HG03565 (cell line): Measurements from ENCODE around the gene CPA1.

Source experiments
- ATAC-seq: cut with Tn5 transposase; IDR thresholded peaks from one replicate; pipeline ENCODE4 v1.9.1; 2021; ENCODE audit warnings: mild to moderate bottlenecking, moderate library complexity; ENCODE audit not compliant: unreplicated experiment

Gene CPA1

DNA sequence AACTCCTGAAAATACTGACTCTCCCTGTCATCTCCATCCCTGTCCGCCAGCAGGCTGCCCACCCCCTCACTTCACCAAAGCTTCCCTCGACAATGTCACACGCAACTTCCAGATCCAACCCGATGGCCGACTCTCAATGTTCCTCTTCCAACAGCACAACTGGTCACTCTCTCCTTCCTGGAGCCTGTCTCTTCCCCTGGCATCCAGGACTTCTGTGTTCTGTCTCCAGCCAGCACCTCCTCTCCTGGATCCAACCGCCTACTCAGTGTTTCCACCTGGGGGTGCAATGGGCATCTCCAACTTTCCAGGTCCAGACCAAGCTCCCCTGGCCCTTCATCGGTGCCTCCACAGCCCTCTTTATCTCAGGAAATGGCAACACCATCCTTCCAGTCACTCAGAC lies 27.1 kb upstream of the CPA1 start:
- no peak for ATAC-seq

DNA sequence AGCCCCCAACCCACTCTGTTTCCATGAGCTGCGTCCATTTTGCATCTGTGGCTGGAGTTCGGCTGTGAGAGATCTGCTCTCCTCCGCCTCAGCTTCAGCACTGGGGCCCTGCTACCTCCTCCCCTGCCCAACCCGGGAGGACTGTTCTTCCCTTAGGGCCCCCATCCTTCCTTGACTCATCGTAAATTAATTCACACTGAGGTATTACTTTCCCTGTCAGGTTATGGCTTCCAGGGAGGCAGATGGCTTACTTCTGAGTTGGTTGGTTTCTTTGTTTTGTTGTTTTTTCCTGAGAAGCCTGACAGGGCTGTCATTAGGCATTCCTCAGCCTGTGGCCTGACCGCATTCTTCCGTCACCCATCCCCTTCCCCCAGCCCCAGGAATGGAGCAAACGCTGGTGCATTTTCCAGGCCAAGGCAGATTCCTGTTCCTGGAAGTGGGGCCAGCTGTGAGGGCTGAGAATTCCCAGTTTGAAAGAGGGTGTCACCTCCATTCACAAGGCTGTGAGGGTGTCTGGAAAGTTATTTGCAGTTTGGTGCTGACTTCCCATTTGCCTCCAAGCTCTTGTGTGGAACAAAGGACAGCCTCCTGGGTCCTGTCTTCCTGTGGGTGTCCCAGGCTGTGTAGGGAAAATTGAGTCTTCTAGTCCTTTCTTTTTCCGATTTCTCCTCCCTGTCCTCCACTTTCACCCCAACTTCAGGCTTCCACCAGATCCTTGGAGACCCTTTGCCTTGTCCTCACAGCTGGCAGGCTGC lies 24.0 kb upstream of the CPA1 start:
- ATAC-seq, result no peak

DNA sequence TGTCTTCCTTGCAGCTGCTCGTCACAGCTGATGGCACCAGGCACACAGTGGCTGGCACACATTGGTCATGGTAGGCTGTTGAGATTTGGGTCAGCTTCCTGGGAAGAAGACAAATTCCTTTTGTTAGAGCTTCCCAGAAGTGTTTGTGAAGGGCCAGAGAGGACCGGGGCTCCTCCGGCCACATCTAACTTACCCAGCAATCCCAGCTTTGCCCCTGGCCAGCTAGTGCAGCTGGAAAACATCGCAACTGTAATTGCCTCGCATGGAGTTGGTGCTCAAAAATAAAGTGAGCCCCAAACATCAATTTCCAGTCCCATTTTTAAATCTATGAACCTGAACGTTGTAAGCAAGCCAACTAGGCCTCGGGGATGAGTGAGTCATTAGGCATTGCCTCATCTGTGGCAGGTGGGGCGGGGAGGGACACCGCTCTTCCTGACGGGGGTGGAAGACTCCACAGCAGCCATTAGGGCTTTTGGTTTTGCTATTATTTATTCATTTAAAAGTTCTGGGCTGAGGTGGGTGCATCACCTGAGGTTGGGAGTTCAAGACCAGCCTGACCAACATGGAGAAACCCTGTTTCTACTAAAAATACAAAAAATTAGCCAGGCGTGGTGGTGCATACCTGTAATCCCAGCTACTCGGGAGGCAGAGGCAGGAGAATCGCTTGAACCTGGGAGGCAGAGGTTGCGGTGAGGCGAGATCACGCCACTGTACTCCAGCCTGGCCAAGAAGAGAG lies 23.2 kb upstream of the CPA1 start:
- ATAC-seq, result no peak

DNA sequence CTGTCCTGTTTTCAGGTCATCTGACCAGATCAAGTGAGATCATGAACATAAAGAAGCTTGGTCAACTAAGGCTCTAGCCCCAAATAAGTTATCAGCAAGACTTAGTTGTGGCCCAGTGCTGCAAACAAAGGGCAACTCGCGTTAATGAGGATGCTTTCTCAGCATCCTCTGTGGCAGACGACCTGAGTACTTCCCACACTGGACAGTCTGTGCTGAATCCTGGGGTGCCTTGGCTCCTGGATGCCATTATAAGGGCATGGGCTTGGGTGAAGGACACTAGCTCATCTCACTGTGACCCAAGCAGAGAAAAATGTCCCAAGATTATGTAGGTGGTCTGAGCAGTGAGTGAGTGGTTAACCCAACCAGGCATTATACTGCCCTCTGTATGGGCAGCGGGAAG lies 21.8 kb upstream of the CPA1 start:
- no peak for ATAC-seq

DNA sequence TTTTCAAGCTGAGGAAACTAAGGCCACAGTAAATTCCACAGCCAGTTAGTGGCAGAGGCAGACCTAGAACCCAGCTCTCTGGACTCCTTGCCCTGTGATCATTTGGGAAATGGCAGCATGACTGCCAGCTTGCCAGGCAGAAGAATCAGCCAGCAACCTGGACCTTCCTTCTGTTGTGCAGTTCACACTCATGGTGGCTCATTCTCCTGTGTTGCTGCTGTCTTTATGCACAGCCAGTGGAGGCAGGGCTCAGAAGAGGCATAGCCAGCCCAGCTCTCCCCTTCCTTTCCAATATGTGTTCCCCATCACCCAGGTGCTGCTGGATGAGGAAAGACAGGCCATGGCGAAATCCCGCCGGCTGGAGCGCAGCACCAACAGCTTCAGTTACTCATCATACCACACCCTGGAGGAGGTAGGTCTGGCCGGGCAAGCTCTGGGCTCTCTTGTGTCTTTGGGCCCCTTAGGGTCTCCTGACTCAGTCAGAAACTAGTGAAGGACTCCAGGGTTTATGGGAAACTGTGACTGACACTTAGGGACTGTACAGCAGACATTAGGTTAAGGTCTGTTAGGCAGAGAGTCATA lies 20.9 kb upstream of the CPA1 start:
- no peak for ATAC-seq

DNA sequence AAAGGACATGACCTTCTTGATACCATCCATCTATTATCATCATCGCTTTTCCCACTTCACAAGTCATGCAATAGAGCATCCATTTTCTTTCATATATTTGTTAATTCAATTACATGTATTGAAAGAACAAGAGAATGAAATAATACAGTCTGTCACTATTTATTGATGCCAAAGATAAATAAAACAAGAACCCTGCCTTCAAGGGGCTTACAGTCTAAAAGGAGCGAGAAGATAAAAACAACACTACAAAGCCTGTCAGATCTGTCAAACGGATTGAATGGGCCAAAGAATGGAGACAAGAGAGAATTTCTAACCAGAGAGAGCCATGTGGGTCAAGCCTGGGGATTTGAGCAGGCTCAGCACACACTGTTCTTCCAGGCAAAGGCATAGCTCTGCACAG lies 19.8 kb upstream of the CPA1 start:
- no peak for ATAC-seq

DNA sequence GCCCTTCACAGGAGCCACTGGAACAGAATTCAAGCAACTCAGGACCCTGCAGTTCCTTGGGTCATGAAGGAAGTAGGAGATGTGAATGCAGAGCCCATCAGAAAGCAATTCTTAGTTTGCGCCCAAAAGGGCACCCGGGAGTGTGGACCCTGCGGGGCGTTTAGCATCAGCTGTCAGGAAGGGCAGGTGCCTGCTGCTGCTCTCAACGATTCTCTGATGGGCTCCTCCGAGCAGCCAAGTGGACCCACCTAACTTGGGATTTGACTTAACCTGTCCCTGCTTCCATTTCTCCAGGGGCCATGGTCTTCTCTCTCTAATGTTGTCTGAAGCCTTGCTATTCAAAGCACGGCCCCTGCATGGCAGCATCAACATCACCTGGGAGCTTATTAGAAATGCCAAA lies 18.6 kb upstream of the CPA1 start:
- ATAC-seq, result no peak

DNA sequence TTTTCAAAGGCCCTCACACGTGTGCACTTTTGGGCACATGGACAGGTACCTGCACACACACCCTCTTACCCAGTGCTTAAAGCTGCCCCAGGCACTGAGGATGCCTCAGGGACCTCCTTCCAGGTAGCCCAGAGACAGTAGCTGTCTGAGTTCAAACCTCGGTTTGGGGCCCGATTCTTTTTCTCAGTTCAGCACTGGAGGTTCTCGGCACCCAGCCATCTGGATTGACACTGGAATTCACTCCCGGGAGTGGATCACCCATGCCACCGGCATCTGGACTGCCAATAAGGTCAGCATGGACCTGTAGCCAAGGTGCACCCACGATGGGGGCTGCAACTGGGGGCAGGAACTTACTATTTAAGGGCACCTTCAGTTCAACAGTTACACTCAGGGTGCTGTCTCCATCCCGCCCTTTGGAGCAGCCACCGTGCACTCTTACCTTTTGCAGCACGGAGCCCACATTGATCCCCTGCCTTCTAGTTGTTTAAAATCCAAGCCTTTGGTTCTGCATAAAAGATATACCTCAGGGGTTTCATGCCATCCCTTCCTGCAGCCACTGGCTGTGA lies 18.0 kb upstream of the CPA1 start:
- no peak for ATAC-seq

DNA sequence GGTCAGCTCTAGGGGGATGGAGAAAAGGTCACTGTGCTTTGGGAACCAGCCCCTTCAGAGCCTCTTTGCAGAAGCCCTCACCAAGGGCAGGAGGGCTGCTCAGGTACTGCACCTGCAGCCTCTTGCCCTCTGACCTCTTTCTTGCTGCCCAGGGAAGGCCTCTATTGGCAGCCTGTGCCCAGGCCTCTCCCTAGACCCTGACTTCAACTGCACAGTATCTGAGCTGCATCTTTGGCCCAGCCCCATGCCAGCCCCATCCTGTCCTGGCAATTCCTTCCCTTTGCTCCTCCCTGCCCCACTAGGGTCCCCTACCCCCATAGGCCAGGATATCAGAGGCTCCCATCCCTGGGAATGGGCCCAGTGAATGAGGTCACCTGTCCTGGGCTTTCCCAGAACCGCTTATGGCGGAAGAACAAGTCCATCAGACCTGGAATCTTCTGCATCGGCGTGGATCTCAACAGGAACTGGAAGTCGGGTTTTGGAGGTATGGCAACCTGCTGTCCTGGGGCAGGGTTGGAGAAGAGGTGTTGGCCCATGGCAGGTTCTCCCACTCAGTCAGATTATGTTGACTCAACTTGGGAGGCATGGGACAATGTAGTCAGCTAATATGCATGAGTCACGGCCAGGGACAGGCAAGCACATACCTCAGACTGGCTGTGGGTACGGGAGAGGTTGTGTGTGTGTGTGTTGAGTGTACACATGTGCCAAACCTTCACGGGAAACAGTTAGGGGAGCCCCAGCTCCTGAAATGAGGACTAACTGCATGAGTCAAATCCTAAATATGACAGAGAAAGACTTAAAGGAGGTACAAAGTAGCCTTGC lies 17.1 kb upstream of the CPA1 start:
- no peak for ATAC-seq

DNA sequence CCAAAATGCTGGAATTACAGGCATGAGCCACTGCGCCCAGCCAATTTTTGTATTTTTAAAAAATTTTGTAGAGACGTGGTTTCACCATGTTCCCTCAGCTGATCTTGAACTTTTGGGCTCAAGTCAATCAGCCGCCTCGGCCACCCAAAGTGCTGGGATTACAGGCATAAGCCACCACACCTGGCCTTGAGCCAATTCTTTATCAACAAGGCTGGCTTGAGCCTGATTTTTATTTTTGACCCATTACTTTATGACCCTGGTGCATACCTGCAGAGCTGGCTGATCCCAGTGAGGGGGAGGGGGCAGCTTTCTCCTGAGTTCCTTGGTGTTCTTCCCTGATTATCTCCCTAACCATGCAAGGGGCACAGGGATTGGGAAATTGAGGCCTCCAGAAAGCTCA lies 15.8 kb upstream of the CPA1 start:
- ATAC-seq, result no peak

DNA sequence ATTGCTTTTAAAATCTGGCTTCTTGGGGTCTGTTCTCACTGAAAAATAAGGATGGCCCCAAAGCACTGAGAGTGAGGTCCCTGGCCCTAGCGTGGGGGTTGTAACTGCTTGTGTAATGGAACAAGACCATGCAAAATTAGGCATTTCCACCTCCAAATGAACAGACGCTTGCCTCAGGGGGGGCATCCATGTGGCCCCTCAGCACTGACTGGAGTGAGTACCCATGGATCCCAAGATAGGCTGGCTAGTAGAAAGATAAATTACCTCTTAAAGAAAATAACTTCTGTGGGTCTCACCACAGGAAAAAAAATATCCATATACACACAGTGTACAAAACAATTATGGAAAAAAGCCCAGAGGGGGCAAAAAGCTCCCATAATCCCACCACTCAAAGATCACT lies 15.2 kb upstream of the CPA1 start:
- ATAC-seq, result no peak

DNA sequence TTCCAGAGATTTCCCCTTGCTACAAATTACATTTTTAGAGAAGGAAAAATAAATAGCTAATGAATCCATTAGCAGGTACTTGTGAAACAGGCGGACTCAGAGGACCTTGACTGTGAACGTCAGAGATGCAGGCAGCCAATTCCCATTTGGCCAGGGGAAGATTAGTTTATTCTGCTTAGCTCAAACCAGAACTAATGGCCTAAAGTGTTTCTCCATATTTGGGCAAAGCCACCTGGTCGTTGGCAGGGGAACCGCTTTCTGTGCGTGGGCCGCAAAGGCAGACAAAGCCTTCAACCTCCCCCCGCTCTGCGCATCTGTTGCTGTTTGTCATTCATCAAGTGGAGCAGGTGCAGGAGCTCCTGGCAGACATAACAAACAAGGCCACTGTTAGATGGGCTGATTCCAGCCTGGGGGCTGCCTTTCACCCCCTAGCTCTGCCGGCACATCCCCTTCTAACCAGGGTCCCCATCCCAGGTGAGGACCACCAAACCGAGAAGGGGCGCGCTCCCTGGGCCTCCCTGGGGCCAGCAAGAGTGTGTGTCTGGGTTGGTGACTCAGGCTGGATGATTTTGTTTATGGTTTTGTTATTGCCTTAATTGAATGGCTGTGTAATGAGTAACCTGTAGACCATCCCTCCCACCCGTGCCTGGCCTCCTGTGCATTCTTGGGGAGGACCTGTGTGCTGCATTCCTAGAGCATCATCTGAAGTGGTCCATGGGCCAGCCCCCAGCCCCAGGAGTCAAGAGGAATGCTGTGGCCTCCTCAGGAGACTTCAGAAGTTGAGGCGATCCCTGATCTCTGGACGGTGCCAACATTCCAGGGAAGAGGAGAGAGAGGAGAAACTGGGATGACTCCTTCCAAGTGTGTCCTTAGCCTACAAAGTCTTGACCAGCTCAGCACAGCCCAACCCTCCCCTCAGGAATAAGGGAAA lies 14.5 kb upstream of the CPA1 start:
- ATAC-seq, result peak; percentile 42

DNA sequence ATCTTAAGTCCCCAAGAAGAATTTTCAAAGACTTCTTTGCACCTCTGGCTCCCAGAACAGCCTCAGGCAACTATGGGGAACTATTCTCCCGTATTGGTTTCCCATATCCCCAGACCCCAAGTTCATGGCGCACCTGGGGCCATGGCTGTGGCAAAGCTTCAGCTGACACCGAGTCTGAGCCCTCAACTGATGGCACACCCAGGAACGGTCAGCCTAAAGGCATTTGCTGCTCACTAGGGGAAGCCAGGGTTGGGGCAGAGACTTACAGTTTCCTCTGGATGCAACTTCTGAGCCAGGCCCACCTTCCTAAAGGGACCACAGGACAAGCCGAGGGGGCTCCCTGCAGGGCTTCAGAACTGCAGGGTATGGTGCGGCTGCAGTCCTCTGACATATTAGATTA lies 13.7 kb upstream of the CPA1 start:
- no peak for ATAC-seq

DNA sequence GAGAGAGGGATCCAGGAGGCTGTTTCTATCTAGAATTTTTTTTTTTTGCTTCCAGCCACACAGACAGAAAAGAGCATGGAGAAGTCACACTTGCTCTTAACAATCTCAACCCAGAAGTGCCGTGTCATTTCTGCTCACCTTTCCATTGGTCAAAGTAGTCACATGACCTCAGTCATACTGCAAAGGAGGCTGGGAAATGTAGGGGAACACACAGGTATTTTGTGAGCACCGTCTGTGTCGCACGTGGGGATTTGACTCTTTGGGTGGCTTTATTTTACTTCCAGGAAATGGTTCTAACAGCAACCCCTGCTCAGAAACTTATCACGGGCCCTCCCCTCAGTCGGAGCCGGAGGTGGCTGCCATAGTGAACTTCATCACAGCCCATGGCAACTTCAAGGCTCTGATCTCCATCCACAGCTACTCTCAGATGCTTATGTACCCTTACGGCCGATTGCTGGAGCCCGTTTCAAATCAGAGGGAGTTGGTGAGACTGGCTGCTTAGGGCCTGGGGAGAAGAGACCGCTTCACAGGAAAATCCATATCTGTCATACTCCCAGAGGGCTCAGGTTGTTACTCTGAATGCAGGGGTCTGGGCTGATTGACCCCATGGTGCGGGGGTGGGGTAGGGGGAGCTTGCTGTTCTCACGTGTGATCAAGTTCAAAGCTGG lies 13.1 kb upstream of the CPA1 start:
- ATAC-seq, result no peak

DNA sequence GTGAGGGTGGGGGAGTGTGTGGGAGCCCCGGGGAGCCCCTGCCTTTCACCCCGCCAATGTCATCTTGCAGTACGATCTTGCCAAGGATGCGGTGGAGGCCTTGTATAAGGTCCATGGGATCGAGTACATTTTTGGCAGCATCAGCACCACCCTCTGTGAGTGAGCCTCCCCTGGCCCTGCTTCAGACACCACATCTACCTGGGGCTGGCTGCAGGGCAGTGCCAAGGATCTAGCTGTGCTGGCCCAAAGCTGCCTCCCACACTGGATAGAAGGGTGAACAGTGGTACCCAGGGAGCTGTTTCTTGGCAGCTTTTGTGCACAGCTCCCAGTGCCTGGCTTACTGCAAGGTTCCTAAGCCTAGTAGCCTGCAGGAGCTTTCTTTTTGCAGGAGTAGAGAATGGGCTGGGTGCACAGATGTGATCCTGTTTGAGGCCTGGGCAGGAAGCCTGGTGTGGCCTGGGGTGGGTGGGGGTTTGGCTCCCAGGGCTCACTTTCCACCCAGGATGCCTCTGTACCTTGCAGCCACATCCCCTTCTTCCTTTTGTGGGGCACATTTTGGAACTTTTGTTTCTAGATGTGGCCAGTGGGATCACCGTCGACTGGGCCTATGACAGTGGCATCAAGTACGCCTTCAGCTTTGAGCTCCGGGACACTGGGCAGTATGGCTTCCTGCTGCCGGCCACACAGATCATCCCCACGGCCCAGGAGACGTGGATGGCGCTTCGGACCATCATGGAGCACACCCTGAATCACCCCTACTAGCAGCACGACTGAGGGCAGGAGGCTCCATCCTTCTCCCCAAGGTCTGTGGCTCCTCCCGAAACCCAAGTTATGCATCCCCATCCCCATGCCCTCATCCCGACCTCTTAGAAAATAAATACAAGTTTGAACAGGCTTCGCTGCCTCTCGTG lies 12.2 kb upstream of the CPA1 start:
- no peak for ATAC-seq

DNA sequence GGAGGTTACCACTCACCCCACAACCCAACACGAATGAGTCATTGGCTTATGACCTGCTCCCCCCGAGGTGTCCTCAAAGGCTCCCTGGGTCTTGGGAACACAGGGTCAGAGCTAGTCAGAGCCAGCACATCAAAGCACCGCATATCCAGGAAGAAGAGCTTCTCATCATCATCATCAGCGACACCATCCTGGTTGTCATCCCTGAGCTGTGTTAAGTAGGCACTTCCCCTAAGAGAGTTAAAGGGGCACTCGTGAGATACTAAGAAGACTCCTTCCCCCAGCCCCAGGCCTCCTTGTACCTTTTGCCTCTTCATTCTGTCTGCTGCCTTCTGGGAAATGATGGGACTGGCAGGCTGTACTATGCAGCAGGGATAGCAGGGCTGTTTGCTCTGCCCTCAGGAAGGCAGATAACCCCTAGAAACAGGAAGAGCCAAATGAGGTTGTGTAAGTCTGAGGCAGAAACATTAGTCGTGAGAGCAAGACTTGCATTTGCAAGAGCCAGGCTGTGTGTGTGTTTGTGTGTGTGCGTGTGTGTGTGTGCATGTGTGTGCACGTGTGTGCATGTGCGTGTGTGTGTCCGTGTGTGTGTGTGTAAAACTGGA lies 11.1 kb upstream of the CPA1 start:
- no peak for ATAC-seq

DNA sequence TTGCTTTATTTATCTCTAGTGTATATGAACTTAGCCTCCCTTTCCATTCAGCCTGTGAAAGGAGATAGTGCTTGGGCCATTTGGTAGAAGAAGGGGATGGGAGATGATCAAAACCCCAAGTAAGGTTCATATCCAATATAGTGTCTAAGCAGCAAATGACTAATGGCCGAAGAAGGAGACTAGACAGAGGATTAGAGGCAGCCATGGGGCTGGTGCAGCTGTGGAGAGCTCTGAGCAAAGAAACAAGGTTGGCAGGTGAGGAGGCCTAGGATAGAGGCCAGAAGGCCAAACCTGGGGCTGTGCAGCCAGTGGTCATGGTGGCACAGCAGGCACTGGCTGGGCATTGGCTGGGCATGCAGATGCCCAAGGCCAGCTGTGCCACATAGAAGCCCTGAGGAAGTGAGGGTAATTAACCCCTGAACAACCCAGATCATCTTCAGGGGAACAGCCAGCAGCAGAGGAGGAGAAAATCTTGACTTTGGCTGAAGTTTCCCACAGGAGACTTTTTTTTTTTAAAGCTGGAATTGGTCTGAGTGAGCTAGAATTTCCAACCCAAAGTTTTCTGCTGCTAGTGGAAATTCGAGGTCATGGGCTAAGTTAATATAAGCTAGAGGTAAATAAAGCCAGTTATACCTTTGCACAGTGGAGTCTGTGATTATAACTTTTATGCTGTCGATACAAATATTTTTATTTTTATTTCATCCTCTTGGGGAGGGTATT lies 10.3 kb upstream of the CPA1 start:
- ATAC-seq, result no peak
